ENCODE results near the gene VSNL1.

DNA sequence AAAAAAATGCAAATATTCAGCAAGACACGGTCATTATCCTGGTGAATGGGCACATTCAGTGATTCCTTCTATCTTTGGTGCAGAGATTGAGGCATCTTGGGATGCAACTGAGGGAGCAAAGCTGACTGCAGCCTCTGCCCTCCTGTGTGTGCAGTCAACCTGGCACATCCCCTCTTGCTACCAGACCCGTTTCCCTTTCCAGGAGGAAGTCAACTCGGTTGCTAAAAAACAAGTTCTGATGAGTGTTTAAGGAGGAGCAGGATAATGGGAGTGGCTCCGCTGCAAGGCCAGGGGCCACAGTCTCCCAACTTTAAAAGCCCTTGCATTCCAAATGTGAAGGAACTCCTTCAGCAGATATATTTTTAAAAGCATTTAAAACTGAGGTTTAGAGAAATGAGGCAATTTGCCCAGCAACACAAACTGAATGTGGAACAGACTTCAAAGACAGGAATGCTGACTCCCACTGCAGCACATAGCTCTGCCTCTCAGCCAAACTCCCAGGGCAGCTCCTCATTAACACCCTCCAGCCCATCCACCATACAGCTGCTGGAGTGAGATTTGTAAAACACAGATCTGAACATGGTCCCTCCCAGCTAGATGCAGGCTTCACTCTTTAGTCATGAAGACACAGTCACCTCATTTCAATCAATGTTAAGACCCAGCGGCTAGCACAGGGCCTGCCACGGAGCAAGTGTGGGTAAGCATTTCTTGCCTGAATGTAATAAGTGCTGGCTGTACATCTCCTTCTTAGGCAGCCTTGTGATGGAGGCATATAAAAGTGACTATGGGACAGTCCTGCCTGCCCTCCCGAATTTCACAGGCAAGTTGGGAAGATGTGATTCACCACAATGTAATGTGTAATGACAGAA lies 54.3 kb downstream of the VSNL1 start:
- TF ChIP-seq, protein P1, sequence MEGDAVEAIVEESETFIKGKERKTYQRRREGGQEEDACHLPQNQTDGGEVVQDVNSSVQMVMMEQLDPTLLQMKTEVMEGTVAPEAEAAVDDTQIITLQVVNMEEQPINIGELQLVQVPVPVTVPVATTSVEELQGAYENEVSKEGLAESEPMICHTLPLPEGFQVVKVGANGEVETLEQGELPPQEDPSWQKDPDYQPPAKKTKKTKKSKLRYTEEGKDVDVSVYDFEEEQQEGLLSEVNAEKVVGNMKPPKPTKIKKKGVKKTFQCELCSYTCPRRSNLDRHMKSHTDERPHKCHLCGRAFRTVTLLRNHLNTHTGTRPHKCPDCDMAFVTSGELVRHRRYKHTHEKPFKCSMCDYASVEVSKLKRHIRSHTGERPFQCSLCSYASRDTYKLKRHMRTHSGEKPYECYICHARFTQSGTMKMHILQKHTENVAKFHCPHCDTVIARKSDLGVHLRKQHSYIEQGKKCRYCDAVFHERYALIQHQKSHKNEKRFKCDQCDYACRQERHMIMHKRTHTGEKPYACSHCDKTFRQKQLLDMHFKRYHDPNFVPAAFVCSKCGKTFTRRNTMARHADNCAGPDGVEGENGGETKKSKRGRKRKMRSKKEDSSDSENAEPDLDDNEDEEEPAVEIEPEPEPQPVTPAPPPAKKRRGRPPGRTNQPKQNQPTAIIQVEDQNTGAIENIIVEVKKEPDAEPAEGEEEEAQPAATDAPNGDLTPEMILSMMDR (IDR thresholded peaks at IDR 0.05): no peak
- TF ChIP-seq POLR2A (IDR thresholded peaks at IDR 0.05) (no peak), EP300 (IDR thresholded peaks at IDR 0.05) (no peak)
